Astrocyte (in vitro differentiated cells and primary cell): ENCODE data around the gene STIL.

ENCODE experiments used
- EZH2 ChIP-seq: IDR thresholded peaks from 2 replicates; pipeline ENCODE4 v1.6.1; 2012; ENCODE audit warnings: mild to moderate bottlenecking, low read length, inconsistent platforms; ENCODE audit not compliant: insufficient read depth
- TF ChIP-seq, protein P1 (sequence below): IDR thresholded peaks from 2 replicates; pipeline ENCODE4 v1.5.1; 2011; ENCODE audit warnings: low read depth, mild to moderate bottlenecking, inconsistent platforms, low read length, moderate library complexity; ENCODE audit not compliant: insufficient read depth

DNA sequence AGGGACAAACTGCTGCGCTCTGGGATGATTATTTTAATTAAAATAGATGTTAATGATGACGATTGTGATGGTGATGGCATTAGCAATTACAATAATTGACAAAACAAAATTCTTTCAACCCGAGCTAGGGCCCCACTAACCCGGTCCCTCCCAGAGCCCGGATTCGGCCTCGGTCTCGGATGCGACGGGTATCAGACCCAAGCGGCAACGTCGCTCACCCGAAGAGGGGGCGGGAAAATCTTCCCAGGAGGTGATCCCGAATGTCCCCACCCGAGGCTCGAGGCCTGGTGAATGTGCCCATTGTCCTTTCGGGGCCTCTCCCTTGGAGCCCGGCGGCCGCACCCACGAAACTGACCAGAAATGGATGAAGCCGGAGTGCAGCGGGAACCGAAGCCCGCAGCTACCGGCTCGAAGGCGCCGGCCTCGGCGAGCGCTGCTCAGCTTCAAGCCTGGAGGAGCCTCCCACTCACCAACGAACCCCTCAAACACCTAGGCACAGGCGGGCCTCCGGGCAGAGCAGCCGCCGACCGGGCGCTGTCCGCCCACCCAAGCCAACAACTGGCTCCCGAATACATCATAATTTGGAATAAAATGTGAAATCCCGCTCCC lies 83.2 kb downstream of the STIL start:
- TF ChIP-seq, protein P1, sequence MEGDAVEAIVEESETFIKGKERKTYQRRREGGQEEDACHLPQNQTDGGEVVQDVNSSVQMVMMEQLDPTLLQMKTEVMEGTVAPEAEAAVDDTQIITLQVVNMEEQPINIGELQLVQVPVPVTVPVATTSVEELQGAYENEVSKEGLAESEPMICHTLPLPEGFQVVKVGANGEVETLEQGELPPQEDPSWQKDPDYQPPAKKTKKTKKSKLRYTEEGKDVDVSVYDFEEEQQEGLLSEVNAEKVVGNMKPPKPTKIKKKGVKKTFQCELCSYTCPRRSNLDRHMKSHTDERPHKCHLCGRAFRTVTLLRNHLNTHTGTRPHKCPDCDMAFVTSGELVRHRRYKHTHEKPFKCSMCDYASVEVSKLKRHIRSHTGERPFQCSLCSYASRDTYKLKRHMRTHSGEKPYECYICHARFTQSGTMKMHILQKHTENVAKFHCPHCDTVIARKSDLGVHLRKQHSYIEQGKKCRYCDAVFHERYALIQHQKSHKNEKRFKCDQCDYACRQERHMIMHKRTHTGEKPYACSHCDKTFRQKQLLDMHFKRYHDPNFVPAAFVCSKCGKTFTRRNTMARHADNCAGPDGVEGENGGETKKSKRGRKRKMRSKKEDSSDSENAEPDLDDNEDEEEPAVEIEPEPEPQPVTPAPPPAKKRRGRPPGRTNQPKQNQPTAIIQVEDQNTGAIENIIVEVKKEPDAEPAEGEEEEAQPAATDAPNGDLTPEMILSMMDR, result no peak
- TF ChIP-seq EZH2, result peak; percentile 85
